Measurements from ENCODE around the gene LRRC8C.

LRRC8C gene

GRCh38 chr1:89760496-89760895, 127.6 kb downstream of the LRRC8C start:
- TF ChIP-seq CTCF (IDR thresholded peaks at IDR 0.05; ENCODE audit: low read depth, low read length) = no peak
- H3K4me3 ChIP-seq (ENCODE audit: low read depth, low read length) = no peak overlapping the region

- no peak overlapping the region for H3K4me3 ChIP-seq (ENCODE audit: low read depth, low read length)
- no peak for TF ChIP-seq CTCF (IDR thresholded peaks at IDR 0.05; ENCODE audit: low read depth, low read length)
Observed at GRCh38 chr1:89761338-89761737, 128.4 kb downstream of the LRRC8C start.

- no peak overlapping the region for H3K4me3 ChIP-seq (ENCODE audit: low read depth, low read length)
Observed at GRCh38 chr1:89761901-89762300, 129.0 kb downstream of the LRRC8C start.

GRCh38 chr1:89762386-89762778, 129.5 kb downstream of the LRRC8C start:
- H3K4me3 ChIP-seq (ENCODE audit: low read depth, low read length) = peak overlapping the region; percentile 51
- no peak for TF ChIP-seq CTCF (IDR thresholded peaks at IDR 0.05; ENCODE audit: low read depth, low read length)

More at GRCh38 chr1:89761901-89762300, 129.0 kb downstream of the LRRC8C start:
- no peak for TF ChIP-seq CTCF (IDR thresholded peaks at IDR 0.05; ENCODE audit: low read depth, low read length)

DNA sequence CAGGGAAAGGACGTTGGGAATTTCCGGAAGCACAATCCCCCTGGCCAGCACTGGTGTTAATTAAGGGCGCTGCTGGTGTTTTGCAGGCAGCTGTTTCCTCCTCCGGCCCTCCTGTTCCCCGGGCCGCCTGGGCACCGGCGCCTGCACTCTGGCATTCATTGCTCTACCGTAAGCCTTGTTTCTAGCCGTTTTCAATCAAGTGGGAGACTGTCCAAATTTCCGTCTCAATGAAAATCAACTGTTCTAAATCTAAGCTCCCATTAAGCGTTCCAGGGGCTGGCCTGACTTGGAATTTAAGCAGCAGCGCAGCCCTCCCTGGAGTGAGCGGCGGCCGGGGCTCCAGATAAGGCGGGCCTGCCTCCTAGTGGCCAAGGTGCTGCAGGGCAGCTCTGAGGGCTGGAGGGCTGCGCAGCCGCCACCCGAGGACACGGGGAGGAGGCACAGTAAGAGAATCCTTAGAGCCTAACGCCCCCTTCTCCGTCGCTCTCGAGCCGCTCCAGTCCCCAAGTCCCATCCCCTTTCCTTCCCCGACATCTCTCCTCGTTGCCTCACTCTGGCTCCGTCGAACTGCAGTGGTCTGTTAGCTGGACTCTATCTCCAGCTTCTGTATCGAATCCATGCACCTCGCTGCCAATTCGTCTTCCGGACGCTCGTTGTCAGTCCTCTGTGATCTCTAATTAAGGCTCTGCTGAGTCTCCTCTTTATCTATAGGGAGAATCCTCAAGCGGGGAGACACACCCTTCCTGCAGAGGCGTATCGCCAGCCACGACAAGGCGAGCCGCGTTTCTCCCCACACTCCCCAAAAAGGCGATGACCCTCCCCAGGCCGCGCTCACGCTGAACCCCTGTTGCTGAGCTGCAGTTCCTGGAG, 130.1 kb downstream of the LRRC8C start:
- TF ChIP-seq CTCF (IDR thresholded peaks at IDR 0.05; ENCODE audit: low read depth, low read length) = peak; percentile 97

DNA sequence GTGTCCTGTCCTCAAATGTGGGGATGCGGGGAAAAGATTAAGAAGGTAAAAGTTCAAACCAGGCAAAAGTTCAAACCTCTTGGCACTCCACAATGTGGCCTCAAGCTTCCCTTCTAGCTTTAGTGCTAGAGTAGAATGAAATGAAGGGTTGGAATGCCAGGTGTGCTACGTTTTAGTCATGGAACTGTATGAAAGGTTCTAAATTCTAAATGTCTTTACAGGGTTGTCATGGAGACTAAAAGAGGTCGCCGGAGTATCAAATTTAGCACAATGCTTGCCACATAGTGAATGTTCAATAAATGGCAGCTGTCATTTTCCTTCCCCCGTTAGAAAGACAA, 130.7 kb downstream of the LRRC8C start:
- TF ChIP-seq CTCF (IDR thresholded peaks at IDR 0.05; ENCODE audit: low read depth, low read length) = no peak

More for the DNA sequence above, 130.1 kb downstream of the LRRC8C start:
- H3K4me3 ChIP-seq (ENCODE audit: low read depth, low read length) = peak overlapping the region; percentile 51

GRCh38 chr1:89765774-89766173, 132.9 kb downstream of the LRRC8C start:
- no peak for TF ChIP-seq CTCF (IDR thresholded peaks at IDR 0.05; ENCODE audit: low read depth, low read length)
- H3K4me3 ChIP-seq (ENCODE audit: low read depth, low read length) = no peak overlapping the region

More for the DNA sequence above, 130.7 kb downstream of the LRRC8C start:
- no peak overlapping the region; the same call in 1 of the 2 replicates for H3K4me3 ChIP-seq (ENCODE audit: low read depth, low read length)
